T follicular helper cell (primary cell): ENCODE measurements around the gene TIMM50.
"Not testable (repeated sequence)": the region's sequence is repeated elsewhere in the genome, so short reads cannot be mapped to it uniquely, and the experiment has no call there.

Experiments
- DNase-seq: peaks from one replicate; pipeline ENCODE4 v3.0.0-alpha.2; 2020; ENCODE audit warnings: low read depth
- total RNA-seq, 2 experiments: gene quantifications; one replicate each; lab custom pipeline; 2026; lab: John Stamatoyannopoulos, UW

The TIMM50 gene
- total RNA-seq: 39.1 to 110 reads per million in 2 experiments

DNA sequence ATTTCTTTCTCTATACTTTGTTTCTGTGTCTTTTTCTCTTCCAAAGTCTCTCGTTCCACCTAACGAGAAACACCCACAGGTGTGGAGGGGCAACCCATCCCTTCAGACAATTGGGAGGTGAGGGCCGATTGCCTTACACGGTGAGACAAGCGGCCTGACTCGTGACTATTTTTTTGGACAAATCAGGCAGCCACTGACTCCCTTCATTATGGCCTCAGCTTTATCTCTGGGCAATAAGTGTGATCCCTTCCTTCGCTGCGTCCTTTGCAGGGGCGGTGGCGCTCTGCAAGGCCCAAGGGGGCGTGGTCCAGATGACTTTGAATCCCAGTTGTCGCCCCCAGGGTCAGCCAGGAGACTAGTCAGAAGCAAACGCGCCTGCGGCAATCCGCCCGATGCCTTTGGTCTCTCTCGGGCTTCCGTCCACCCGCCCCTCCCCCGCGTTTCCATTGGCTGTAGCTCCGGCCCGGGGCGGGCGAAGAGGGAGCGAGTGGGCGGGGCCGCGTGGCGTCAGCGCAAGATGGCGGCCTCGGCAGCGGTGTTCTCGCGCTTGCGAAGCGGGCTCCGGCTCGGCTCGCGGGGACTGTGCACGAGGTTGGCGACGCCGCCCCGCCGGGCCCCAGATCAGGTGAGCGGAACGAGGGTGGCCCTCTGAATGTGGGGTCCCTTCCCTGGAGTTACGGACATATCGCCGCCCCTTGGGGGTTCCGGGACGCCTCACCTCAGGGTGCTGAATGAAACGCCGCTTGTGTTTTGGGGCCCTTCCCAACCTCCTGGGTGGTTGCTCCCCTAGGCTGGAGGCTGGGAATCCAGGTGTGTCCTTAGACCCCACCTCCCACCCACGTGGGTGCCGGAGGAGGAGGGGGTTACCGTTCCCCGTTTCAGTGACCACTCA lies at the start of gene TIMM50:
TIMM50 (plus strand) TSS at position 502 of the 892 bp plus-strand sequence; CDS start at position 518, 16 bp downstream.
- DNase-seq: peak; percentile 95

DNA sequence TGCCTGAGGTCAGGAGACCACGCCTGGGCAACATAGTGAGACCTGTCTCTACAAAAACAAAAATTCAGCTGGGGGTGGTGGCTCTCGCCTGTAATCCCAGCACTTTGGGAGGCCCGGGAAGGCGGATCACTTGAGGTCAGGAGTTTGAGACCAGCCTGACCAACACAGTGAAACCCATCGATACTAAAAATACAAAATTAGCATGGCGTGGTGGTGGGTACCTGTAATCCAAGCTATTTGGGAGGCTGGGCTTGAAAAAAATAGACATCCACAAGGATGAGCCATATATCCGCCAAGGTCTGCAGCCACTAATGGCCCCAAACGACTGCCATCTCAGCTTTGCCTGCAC lies 48.0 kb upstream of the TIMM50 start:
- no peak for DNase-seq

DNA sequence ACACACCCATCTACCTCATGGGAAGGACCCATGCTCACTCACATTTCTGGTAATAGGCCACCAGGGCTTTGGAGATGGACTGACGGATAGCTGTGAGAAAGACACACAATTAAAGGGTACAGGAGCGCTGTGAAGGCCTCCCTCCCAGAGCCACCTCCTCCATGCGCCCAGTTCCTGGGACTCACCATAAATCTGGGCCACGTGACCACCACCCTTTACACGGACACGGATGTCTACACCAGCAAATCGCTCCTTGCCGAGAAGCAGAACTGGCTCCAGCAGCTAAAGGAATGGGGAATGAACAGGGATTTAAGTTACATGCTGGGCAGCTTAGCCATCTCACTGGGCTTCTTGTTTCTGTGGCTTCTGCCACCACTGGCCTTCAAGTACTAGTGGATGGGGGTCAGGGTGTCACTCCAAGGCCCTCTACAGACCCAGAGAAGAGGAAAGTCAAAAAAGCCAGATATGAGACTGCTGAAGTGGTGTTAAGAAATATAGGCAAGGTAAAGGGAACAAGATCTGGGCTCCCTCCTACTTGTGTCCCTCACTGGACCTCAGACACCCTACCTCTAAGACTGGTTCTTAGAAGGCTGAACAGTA lies 47.1 kb upstream of the TIMM50 start:
- DNase-seq: no peak

DNA sequence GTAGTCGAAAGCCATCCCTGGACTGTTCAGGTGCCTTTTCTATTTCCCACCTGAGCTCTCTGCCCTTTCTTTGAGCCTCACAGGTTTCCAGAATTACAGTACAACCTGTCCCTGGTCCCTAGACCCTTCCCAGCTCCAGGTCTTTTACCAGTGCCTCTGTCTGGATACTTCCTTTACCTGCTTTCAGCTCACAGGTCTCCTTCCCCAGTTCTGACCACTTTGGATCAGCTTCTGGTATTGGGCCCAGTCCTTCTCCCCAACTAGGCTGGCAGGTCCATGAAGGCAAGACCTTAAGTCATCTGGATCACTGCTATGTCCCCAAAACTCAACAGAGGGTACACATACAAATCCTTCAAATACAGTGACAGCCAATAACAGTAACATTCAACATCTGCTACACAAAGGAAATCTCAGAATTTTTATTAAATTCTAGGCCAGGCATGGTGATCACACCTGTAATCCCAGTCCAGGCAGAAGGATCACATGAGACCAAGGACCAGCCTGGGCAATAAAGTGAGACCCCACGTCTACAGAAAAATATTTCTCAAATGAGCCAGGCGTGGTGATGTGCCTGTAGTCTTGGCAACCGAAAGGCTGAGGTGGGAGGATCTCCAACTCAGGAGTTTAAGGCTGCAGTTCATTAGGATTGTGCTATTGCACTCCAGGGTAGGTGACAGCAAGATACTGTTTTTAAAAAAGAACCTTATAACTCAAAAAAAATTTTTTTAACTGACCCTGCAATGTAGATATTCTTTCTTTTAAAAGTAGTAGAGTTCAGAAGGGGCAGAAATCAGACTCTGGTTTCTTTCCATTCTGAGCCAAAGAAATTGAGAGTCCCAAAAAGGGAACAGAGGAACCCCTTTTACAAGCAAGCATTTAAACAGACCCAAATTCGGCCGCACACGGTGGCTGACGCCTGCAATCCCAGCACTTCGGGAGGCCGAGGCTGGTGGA lies 46.2 kb upstream of the TIMM50 start:
- no peak for DNase-seq

DNA sequence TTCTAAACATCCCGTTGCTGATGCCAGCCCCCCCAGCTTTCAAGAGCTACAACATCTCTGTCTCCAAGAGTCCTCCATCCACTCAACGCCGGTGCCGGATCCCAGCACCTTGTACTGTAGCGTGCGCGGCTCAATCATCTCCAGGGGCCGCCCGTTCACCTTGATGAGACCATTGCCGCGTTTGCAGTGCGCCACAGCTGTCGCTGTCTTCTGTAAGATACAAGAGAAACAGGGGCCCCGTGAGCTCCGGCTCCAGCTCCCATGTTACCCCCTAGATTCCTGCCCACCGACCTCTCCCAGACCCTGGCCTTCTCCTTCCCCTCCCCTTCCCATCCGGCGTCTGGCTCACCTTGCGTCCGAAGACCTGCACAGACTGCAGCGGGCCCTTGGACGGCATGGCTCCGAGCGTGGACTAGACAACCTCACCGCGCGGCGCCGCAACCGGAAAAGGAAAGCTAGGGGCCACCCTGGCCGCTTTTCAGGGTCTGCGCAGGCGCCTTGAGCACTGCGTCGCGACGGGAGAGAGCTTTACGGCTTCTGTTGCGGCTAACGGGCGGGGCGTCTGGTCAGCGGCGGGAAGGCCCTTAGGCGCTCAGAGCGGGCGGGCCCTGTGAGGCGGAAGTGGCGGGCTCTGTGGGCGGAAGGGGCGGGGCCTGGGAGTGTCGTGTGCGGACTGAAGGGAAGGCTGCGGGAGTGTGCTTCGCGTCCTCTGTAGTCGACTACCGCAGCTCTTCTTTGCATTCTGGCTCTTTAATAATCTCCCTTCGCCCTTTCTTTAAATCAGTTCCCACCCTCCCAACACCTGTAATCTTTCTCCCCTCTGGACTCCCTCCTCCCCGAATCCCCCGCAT lies 44.9 kb upstream of the TIMM50 start, which contains the start of gene RPS16:
RPS16 (minus strand) TSS at position 451 of the 851 bp plus-strand sequence; CDS start at position 397, 54 bp downstream.
- DNase-seq: peak; percentile 98

DNA sequence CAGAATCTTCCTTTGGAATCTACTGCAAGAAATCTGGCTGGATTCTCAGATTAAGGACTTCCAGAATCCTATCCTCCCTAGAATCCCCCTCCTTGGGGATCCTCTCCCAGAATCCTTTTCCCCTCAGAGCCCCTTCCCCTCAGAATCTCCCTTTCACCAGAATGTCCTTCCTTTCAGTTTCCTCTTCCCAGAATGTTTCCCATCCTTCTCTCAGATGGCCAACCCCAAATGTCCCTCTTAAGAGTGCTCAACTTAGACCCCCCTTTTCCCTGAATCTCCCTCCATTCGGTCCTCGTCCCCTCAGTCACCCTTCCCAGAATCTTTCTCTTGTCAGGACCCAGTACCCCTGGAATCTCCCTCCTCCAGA lies 44.3 kb upstream of the TIMM50 start:
- no peak for DNase-seq

DNA sequence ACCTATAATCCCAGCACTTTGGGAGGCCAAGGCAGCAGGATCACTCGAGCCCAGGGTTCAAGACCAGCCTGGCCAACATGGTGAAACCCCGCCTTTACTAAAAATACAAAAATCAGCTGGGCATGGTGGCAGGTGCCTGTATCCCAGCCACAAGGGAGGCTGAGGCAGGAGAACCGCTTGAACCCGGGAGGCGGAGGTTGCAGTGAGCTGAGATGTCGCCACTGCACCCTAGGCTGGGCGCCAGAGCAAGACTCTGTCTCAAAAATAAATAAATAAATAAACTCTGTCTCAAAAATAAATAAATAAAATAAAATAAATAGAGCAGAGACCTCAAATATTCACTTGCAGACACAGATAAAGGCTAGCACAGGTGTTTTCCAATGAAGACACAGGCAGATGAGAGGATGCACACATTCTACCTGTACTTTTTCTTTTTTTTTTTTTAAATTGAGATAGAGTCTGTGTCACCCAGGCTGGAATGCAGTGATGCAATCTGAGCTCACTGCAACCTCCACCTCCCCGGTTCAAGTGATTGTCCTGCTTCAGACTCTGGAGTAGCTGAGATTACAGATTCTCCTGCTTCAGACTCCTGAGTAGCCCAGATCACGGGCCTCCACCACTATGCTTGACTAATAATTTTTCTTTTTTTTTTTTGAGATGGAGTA lies 42.2 kb upstream of the TIMM50 start:
- DNase-seq: no peak

DNA sequence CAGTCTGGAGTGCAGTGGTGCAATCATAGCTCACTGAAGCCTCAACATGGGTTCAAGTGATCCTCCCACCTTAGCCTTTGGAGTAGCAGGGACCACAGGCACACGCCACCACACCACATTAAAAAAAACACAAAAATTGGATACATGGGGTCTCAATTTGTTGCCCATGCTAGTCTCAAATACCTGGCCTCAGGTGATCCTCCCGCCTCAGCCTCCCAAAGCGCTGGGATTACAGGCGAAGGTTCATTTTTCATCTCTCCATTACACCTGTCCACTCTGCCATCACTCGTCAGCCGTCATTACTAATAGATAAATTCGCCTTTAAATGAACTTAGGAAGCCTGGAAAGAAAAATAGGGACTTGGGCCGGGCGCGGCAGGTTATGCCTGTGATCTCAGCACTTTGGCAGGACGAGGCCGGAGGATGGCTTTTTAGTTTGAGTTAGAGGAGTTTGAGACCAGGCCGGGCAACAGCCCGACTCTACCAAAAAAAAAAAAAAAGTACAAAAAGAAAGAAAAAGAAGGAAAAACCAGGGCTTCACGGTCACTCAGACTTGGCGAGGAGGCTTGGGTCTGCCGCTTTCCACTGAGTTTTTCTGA lies 35.9 kb upstream of the TIMM50 start:
- DNase-seq: no peak

DNA sequence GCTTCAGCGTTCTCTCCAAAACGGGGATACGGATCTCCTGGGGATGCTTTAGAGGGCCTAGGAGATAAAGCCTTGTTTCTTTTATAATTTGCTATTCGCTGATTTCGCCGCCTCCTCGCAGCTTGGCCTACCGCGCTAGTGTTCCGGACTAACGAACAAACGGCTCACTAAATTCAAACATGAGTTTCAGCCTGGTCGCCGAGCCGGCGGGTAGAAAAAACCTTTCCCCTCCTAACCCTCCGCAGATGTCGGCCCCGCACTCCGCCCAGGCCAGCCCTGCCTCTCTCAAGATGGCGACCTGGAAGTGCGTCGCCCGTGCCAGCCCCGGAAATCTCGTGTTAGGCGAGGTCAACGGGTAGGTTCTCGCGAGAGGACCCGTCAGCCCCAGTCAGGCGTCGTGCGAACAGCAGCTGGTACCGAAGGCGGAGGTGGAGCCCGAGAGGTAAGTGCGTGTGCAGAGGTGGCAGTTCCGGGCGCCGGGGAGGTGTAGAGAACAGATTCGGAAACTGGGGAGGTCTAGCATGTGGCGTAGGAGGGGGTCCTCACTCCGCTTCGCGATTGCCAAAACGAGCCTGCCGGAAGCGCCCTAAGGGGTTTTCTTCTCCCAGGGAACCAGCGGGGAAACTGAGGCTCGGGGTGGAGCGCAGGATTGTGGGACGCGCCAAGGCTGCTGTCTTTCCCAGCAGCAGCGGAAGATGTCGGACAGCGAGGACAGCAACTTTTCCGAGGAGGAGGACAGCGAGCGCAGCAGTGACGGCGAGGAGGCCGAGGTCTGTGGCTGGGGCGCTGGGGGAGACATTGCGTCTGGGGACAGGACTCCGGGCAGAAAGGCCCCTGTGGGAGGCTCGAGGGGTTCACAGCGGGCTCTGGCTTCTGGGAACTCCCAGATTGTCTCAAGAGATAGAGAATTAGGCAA lies 35.2 kb upstream of the TIMM50 start, which contains the start of gene SUPT5H:
SUPT5H (plus strand) TSS at position 387 of the 916 bp plus-strand sequence; CDS start at position 696, 309 bp downstream.
- DNase-seq: peak; percentile 97

DNA sequence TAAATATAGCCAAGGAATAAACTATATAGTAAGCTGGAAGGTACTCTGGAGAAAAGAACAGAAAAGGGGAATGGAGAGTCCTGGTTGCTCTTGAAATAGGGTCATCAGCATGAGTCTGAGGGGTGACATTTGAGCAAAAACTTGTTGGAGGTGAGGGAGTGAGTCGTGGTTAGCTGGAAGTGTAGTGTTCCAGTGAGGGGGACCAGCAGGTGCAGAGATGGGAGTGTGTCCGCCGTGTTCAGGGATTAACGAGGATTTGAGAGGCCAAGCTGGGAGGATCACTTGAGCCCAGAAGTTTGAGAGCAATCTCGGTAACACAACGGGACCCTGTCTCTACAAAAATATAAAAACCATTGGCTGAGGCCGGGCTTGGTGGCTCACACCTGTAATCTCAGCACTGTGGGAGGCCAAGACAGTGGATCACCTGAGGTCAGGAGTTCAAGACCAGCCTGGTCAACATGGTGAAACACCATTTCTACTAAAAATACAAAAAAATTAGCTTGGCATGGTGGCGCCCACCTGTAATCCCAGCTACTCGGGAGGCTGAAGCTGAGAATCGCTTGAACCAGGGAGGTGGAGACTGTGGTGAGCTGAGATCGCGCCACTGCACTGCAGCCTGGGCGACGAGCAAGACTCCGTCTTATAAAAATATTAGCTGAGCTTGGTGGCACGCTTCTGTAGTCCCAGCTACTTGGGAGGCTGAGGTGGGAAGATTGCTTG lies 34.1 kb upstream of the TIMM50 start:
- no peak for DNase-seq

DNA sequence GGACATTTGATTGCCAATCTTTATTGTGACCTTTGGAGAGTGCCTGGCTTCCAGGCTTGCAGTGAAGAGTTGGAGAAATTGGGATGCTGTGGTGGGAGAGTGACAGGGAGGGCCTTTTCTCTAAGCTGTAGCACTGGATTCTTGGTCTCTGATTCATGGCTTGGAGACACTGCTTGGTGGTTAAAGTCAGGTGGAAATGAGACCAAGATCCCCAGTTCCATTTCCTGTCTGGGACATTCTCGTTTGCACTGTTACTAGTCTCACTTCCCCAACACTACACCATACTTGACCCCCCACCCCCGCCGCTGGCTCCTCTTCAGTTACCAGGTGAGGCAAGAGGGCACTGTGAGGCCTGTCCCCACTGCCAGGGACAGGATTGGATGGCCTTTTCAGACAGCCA lies 32.4 kb upstream of the TIMM50 start:
- no peak for DNase-seq

DNA sequence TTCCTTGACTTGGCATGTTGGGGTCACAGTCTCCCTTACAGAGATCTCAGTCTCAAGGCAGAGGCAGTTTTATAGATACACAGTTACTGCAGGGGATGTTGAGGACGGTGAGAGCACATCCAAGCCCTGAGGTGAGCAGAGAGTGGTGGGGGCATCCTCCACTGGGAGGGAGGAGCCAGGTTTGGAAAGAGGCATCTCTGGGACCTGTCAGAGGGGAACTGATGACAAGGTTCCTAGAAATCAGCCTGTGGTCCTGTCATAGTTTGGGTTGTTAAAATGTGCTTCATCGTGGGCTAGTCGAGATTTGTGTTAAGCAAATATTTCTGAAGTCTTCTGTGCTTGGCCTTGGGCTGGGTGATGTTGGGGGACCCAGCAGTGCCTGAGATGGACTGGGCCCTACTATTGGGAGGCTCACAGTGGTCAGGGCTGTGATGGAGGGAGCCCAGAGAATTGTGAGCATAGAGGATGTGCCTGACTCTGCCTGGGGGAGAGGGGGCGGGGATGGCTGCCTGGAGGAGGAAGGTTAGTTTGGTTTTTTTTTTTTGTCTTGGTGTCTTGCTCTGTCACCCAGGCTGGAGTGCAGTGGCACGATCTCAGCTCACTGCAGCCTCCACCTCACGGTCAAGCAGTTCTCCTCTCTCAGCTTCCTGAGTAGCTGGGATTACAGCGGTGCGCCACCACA lies 31.4 kb upstream of the TIMM50 start:
- DNase-seq: no peak

DNA sequence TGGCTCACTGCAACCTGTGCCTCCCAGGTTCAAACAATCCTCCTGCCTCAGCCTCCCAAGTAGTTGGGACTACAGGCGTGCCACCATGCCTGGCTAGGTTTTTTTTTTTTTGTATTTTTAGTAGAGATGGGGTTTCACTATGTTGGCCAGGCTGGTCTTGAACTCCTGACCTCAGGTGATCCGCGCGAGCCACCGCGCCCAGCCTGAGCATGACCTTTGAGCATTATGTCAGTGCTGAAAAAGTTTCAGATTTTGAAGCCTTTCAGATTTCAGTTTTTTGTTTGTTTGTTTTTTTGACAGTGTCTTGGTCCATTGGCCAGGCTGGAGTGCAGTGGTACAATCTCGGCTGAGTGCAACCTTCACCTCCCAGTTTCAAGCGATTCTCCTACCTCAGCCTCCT lies 29.4 kb upstream of the TIMM50 start:
- DNase-seq: not testable (repeated sequence)

DNA sequence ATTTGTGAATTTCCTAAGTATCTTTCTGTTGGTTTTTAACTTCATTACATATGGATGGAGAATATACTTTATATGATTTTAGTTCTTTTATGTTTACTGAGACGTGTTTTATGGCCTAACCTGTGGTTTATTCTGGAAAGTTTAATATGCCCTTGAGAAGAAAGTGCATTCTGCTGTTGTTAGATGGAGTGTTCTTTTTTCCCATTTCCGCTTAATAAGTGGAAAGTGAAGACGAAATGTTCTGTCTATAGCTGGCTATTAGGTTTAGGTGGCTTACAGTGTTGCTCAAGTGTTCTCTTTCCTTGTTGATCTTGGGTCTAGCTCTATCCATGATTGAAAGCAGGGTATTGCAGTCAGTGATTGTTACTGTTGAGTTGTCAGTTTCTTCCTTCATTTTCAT lies 17.2 kb upstream of the TIMM50 start:
- DNase-seq: no peak

DNA sequence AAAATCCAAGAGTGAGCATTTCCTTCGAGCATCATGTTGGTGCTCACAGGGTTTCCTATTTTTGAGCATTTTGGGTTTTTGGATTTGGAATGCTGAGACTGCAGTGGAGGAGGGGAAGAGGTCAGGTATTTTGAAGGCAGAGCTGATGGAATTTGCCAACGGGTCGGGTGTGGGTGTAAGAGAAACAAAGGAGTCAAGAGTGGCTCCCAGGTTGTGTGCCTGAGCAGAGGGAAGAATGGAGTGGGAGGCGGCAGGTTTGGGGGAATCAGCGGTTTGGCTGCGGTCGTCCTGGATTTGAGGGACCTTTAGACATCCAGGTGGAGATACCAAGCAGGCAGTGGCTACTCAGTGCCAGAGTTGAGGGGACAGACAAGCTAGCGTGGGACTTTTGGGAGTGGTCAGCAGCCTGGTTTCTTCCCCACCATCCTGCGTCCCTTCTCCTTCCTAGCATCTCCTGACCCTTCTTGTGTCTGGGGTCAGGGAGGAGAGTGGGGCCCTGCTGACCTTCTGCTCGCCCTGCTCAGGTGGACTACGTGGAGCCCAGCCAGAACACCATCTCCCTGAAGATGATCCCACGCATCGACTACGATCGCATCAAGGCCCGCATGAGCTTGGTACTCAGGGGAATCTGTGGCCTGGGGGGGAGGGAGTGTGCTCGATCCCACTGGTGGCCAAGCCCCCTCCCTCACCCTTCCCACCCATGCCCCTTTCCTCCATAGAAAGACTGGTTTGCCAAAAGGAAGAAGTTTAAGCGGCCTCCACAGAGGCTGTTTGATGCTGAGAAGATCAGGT lies 14.5 kb upstream of the TIMM50 start:
- DNase-seq: no peak

DNA sequence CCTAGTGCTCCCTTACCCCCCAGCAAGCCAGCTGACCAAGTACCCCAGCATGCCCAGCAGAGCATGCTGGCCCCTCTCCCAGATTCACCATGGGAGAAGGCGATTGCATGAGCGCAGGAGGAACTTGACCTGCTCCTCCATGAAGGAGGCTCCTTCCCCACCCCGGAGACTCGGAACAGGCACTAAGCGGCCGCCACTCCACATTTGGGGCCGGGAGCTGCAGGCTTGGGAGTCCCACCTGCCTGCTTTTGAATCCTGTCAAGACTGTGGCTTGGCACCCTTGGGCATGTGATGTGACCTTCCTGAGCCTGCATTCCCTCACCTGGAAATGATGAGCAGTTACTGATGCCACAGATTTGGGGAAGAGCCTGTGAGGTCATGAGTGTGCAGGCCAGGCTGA lies 12.7 kb upstream of the TIMM50 start:
- DNase-seq: no peak

DNA sequence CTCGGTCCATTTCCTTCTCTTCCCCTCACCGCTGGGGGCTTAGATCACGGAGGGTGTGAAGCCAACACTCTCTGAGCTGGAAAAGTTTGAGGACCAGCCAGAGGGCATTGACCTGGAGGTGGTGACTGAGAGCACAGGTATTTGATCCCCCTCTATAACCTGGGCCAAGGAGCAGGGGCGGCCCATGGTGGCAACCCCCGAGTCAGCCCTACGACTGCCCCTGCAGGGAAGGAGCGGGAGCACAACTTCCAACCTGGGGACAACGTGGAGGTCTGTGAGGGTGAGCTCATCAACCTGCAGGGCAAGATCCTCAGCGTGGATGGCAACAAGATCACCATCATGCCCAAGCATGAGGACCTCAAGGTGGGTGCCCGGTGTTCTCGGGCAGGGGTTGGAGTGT lies 11.6 kb upstream of the TIMM50 start:
- no peak for DNase-seq
